GM23248 (cell line): Measurements from ENCODE around the gene SEMA4A. TPM values are rescaled to one million over a fixed set of nuclear protein-coding genes. Genes with fewer than 3 reads are reported as not detected.

Experiments
- DNase-seq: peaks from one replicate; pipeline ENCODE4 v3.0.0-alpha.2; 2015
- H2AFZ ChIP-seq: fragments of 200-600 bp; sonication (generic); 2 replicates; pipeline ENCODE4 v1.6.1; 2016; ENCODE audit warnings: antibody characterized with exemption
- H3F3A ChIP-seq: fragments of 200-600 bp; sonication (generic); 2 replicates; pipeline ENCODE4 v1.6.1; 2016; ENCODE audit warnings: mild to moderate bottlenecking, antibody characterized with exemption, mixed run types; ENCODE audit not compliant: insufficient read depth
- H3K27ac ChIP-seq: fragments of 200-600 bp; sonication (generic); 2 replicates; pipeline ENCODE4 v1.5.1; 2016; ENCODE audit warnings: mild to moderate bottlenecking
- H3K27me3 ChIP-seq: fragments of 200-600 bp; sonication (generic); replicated peaks from 2 replicates; pipeline ENCODE4 v1.6.1; 2016; ENCODE audit warnings: mild to moderate bottlenecking; ENCODE audit not compliant: insufficient read depth
- H3K36me3 ChIP-seq: fragments of 200-600 bp; sonication (generic); 2 replicates; pipeline ENCODE4 v1.6.1; 2016; ENCODE audit warnings: low read depth, mild to moderate bottlenecking
- H3K4me1 ChIP-seq: fragments of 200-600 bp; sonication (generic); 2 replicates; pipeline ENCODE4 v1.6.1; 2016; ENCODE audit warnings: mild to moderate bottlenecking; ENCODE audit not compliant: insufficient read depth
- H3K4me2 ChIP-seq: fragments of 200-600 bp; sonication (generic); one replicate; pipeline ENCODE4 v1.6.1; 2016; ENCODE audit warnings: mild to moderate bottlenecking; ENCODE audit not compliant: unreplicated experiment
- H3K4me3 ChIP-seq: fragments of 200-600 bp; sonication (generic); 2 replicates; pipeline ENCODE4 v1.5.1; 2016; ENCODE audit warnings: mild to moderate bottlenecking
- H3K79me2 ChIP-seq: fragments of 200-600 bp; sonication (generic); 2 replicates; pipeline ENCODE4 v1.6.1; 2016; ENCODE audit warnings: mild to moderate bottlenecking; ENCODE audit not compliant: insufficient read depth
- H3K9ac ChIP-seq: fragments of 200-600 bp; sonication (generic); 2 replicates; pipeline ENCODE4 v1.6.1; 2016; ENCODE audit warnings: mild to moderate bottlenecking
- H3K9me2 ChIP-seq: fragments of 200-600 bp; sonication (generic); 2 replicates; pipeline ENCODE4 v1.6.1; 2016; ENCODE audit warnings: mixed run types, mild to moderate bottlenecking, moderate library complexity; ENCODE audit not compliant: insufficient read depth
- H3K9me3 ChIP-seq: fragments of 200-600 bp; sonication (generic); one replicate; pipeline ENCODE4 v1.6.1; 2017; ENCODE audit warnings: low read depth
- H4K20me1 ChIP-seq: fragments of 200-600 bp; sonication (generic); 2 replicates; pipeline ENCODE4 v1.6.0; 2016; ENCODE audit not compliant: insufficient read depth
- EZH2 ChIP-seq: fragments of 200-600 bp; sonication (generic); IDR thresholded peaks from 2 replicates; pipeline ENCODE4 v1.6.1; 2018; ENCODE audit warnings: antibody characterized with exemption, mild to moderate bottlenecking; ENCODE audit not compliant: insufficient read depth, poor library complexity, severe bottlenecking
- EZH2phosphoT487 ChIP-seq: fragments of 200-600 bp; sonication (generic); IDR thresholded peaks from 2 replicates; pipeline ENCODE4 v1.6.1; 2018; ENCODE audit warnings: antibody characterized with exemption, moderate library complexity, mild to moderate bottlenecking, low read depth; ENCODE audit not compliant: insufficient read depth
- WGBS, 2 experiments: methylation state at CpG; one replicate each; pipeline ENCODE4 v1.1.6; 2015 to 2017; ENCODE audit warnings: low lambda C conversion rate in 2 of 2, low coverage in 1 of 2; ENCODE audit errors: missing lambda C conversion rate in 2 of 2; 5-methylcytosine and 5-hydroxymethylcytosine counted together
- in situ Hi-C: fragments of 300-500 bp; cut with MboI; formaldehyde crosslinking; loops from 2 replicates; pipeline ENCODE4 v1.15.0; 2020
- polyA plus RNA-seq: library from polyadenylated mRNA; unstranded; fragments of >200 nt; fragmentation: Nextera tagmentation; extraction: Ambion mirVana; gene quantifications from 2 replicates; pipeline ENCODE4 v1.2.1, GENCODE V29; 2016
- small RNA-seq: library from RNA; depleted of rRNA; stranded (forward); fragments of <200 nt; gene quantifications from one replicate; pipeline ENCODE3, GENCODE V24; 2014; ENCODE audit warnings: low read depth, low replicate concordance
- total RNA-seq: library from RNA; depleted of rRNA; stranded (reverse); fragments of >200 nt; shearing (Covaris generic); gene quantifications from 2 replicates; pipeline ENCODE4 v1.2.3, GENCODE V29; 2014; rRNA removed

The SEMA4A gene
- total and polyA plus RNA-seq, 2 experiments from 2014 or later, result 0.35 to 1.1 TPM

- no peaks in the 10 kb centered on the region for H4K20me1 ChIP-seq
- DNase-seq, result no peak
- no peaks in the 10 kb centered on the region for H3K9me3 ChIP-seq
- 0 out of 2 replicates have a peak, but pooled peaks cover 6% of the 10 kb centered on the region for H3K79me2 ChIP-seq
- H3K27me3 ChIP-seq, result no peaks in the 10 kb centered on the region
- WGBS, 2 experiments, result 89 to 91% methylated on average over 2 of the region's 2 CpGs
- TF ChIP-seq EZH2phosphoT487, result no peak
- no peak for TF ChIP-seq EZH2
- no peak overlapping the region for H3K4me2 ChIP-seq
- peaks cover 7% of the 10 kb centered on the region; the same call in 1 of the 2 replicates for H3F3A ChIP-seq
- no peak overlapping the region for H3K27ac ChIP-seq
- H3K4me3 ChIP-seq, result no peak overlapping the region
- no peaks in the 10 kb centered on the region for H3K9me2 ChIP-seq
- H3K36me3 ChIP-seq, result peaks cover 3% of the 10 kb centered on the region; the same call in 1 of the 2 replicates
- H3K9ac ChIP-seq, result no peak overlapping the region
- no peak overlapping the region for H2AFZ ChIP-seq
- in situ Hi-C loops, result loop anchor here (10.0 kb wide), 2 partner anchors 81 to 131 kb away; no protein-coding TSS in a partner anchor
- H3K4me1 ChIP-seq, result peaks cover 6% of the 10 kb centered on the region
Measured at GRCh38 chr1:156226116-156226538, 72.7 kb downstream of the SEMA4A start.

- H3K9me3 ChIP-seq, result no peaks in the 10 kb centered on the region
- no peaks in the 10 kb centered on the region for H3K27me3 ChIP-seq
- H3K4me2 ChIP-seq, result no peak overlapping the region
- H3K4me1 ChIP-seq, result peaks cover 6% of the 10 kb centered on the region
- H3F3A ChIP-seq, result peaks cover 9% of the 10 kb centered on the region; the same call in 1 of the 2 replicates
- WGBS, 2 experiments, result 87 to 93% methylated on average over 4 of the region's 4 CpGs
- H3K79me2 ChIP-seq, result no peaks in the 10 kb centered on the region
- no peaks in the 10 kb centered on the region for H3K9me2 ChIP-seq
- H3K27ac ChIP-seq, result no peak overlapping the region
- H4K20me1 ChIP-seq, result no peaks in the 10 kb centered on the region
- H2AFZ ChIP-seq, result no peak overlapping the region
- no peak overlapping the region for H3K9ac ChIP-seq
- no peak overlapping the region for H3K4me3 ChIP-seq
- TF ChIP-seq EZH2, result no peak
- TF ChIP-seq EZH2phosphoT487, result no peak
- no peak for DNase-seq
- in situ Hi-C loops, result loop anchor here (10.0 kb wide), 2 partner anchors 82 to 132 kb away; no protein-coding TSS in a partner anchor
- H3K36me3 ChIP-seq, result peaks cover 3% of the 10 kb centered on the region; the same call in 1 of the 2 replicates
Measured at GRCh38 chr1:156226782-156227181, 73.4 kb downstream of the SEMA4A start.

Small RNA genes within 50 kb of the gene (small RNA-seq; reads per million reads assigned to genes)
- gene RF00568, result not detected

Other genes with a start within 250 kb of the SEMA4A start
- gene RIT1, start 242.2 kb upstream of the SEMA4A start, total RNA-seq, result 29.7 and 32.4 TPM in 2 replicates
- 30.5 and 33.1 TPM in 2 replicates for gene RIT1, start 242.2 kb upstream of the SEMA4A start, polyA plus RNA-seq
- gene KHDC4, start 219.2 kb upstream of the SEMA4A start, total RNA-seq, result 24.2 TPM in 2 replicates
- gene KHDC4, start 219.2 kb upstream of the SEMA4A start, polyA plus RNA-seq, result 25.3 and 27.8 TPM in 2 replicates
- gene RXFP4, start 211.9 kb upstream of the SEMA4A start, total RNA-seq, result not detected in 2 replicates
- gene RXFP4, start 211.9 kb upstream of the SEMA4A start, polyA plus RNA-seq, result 0.20 and 0.39 TPM in 2 replicates
- gene ARHGEF2, start 175.0 kb upstream of the SEMA4A start, total RNA-seq, result 136 and 139 TPM in 2 replicates
- gene ARHGEF2, start 175.0 kb upstream of the SEMA4A start, polyA plus RNA-seq, result 76.7 and 77.7 TPM in 2 replicates
- 433 and 695 TPM in 2 replicates for gene SSR2, start 132.6 kb upstream of the SEMA4A start, total RNA-seq
- gene SSR2, start 132.6 kb upstream of the SEMA4A start, polyA plus RNA-seq, result 318 and 327 TPM in 2 replicates
- 18.4 and 19.0 TPM in 2 replicates for gene UBQLN4, start 99.8 kb upstream of the SEMA4A start, total RNA-seq
- gene UBQLN4, start 99.8 kb upstream of the SEMA4A start, polyA plus RNA-seq, result 9.9 and 10.6 TPM in 2 replicates
- 41.3 and 52.7 TPM in 2 replicates for gene LAMTOR2, start 98.8 kb upstream of the SEMA4A start, total RNA-seq
- 140 and 143 TPM in 2 replicates for gene LAMTOR2, start 98.8 kb upstream of the SEMA4A start, polyA plus RNA-seq
- not detected in 2 replicates for gene RAB25, start 92.4 kb upstream of the SEMA4A start, total RNA-seq
- gene RAB25, start 92.4 kb upstream of the SEMA4A start, polyA plus RNA-seq, result not detected in 2 replicates
- 0.13 and 0.22 TPM in 2 replicates for gene MEX3A, start 71.1 kb upstream of the SEMA4A start, total RNA-seq
- gene MEX3A, start 71.1 kb upstream of the SEMA4A start, polyA plus RNA-seq, result 0.05 TPM in 2 replicates
- 1,219 and 1,322 TPM in 2 replicates for gene LMNA, start 38.9 kb upstream of the SEMA4A start, total RNA-seq
- gene LMNA, start 38.9 kb upstream of the SEMA4A start, polyA plus RNA-seq, result 1,230 and 1,270 TPM in 2 replicates
- gene SLC25A44, start 40.5 kb downstream of the SEMA4A start, total RNA-seq, result 12.4 and 14.3 TPM in 2 replicates
- 15.4 and 16.4 TPM in 2 replicates for gene SLC25A44, start 40.5 kb downstream of the SEMA4A start, polyA plus RNA-seq
- gene PMF1, start 59.4 kb downstream of the SEMA4A start, total RNA-seq, result 42.2 and 44.4 TPM in 2 replicates
- gene PMF1, start 59.4 kb downstream of the SEMA4A start, polyA plus RNA-seq, result 47.7 and 49.7 TPM in 2 replicates
- not detected in 2 replicates for gene BGLAP, start 88.6 kb downstream of the SEMA4A start, total RNA-seq
- 0.25 and 0.54 TPM in 2 replicates for gene BGLAP, start 88.6 kb downstream of the SEMA4A start, polyA plus RNA-seq
- 0.54 and 0.63 TPM in 2 replicates for gene PAQR6, start 94.5 kb downstream of the SEMA4A start, total RNA-seq
- gene PAQR6, start 94.5 kb downstream of the SEMA4A start, polyA plus RNA-seq, result 0.38 and 0.81 TPM in 2 replicates
- 60.0 and 68.2 TPM in 2 replicates for gene SMG5, start 129.2 kb downstream of the SEMA4A start, total RNA-seq
- 30.7 and 32.2 TPM in 2 replicates for gene SMG5, start 129.2 kb downstream of the SEMA4A start, polyA plus RNA-seq
- gene TMEM79, start 130.7 kb downstream of the SEMA4A start, total RNA-seq, result 0.63 and 1.8 TPM in 2 replicates
- 3.8 and 3.9 TPM in 2 replicates for gene TMEM79, start 130.7 kb downstream of the SEMA4A start, polyA plus RNA-seq
- gene GLMP, start 142.1 kb downstream of the SEMA4A start, total RNA-seq, result 77.8 and 89.7 TPM in 2 replicates
- gene GLMP, start 142.1 kb downstream of the SEMA4A start, polyA plus RNA-seq, result 59.9 and 63.8 TPM in 2 replicates
- not detected in 2 replicates for gene VHLL, start 145.7 kb downstream of the SEMA4A start, total RNA-seq
- not detected in 2 replicates for gene VHLL, start 145.7 kb downstream of the SEMA4A start, polyA plus RNA-seq
- gene CCT3, start 184.7 kb downstream of the SEMA4A start, total RNA-seq, result 248 and 307 TPM in 2 replicates
- 226 and 232 TPM in 2 replicates for gene CCT3, start 184.7 kb downstream of the SEMA4A start, polyA plus RNA-seq
- gene TSACC, start 184.9 kb downstream of the SEMA4A start, total RNA-seq, result not detected in 2 replicates
- gene TSACC, start 184.9 kb downstream of the SEMA4A start, polyA plus RNA-seq, result 1.3 and 1.4 TPM in 2 replicates
- gene RHBG, start 215.6 kb downstream of the SEMA4A start, total RNA-seq, result not detected in 2 replicates
- gene RHBG, start 215.6 kb downstream of the SEMA4A start, polyA plus RNA-seq, result not detected in 2 replicates